NT2/D1 (cell line): Measurements from ENCODE around the gene SAMD9L.

Source experiments
- SUZ12 ChIP-seq: IDR thresholded peaks from 2 replicates; pipeline ENCODE4 v1.6.1; 2011; ENCODE audit not compliant: insufficient read length, insufficient read depth; ENCODE audit errors: extremely low read depth
- YY1 ChIP-seq: IDR thresholded peaks from 2 replicates; pipeline ENCODE4 v1.6.1; 2011; ENCODE audit not compliant: insufficient read length, insufficient read depth
- ZNF274 ChIP-seq: IDR thresholded peaks from 2 replicates; pipeline ENCODE4 v1.6.1; 2011; ENCODE audit warnings: mild to moderate bottlenecking, low read depth, low read length

GRCh38 chr7:93165447-93165846 lies 17.3 kb upstream of the SAMD9L start:
- TF ChIP-seq ZNF274 (no peak), YY1 (no peak), SUZ12 (no peak)
